Hematopoietic multipotent progenitor cell treated with erythropoietin and hydrocortisone succinate and interleukin-3 and kit ligand, for 6 days (in vitro differentiated cells): Measurements from ENCODE around the gene ARHGAP18.

Experiments used
- DNase-seq: peaks from one replicate; pipeline ENCODE4 v3.0.0-alpha.2; 2015

ARHGAP18 gene

DNA sequence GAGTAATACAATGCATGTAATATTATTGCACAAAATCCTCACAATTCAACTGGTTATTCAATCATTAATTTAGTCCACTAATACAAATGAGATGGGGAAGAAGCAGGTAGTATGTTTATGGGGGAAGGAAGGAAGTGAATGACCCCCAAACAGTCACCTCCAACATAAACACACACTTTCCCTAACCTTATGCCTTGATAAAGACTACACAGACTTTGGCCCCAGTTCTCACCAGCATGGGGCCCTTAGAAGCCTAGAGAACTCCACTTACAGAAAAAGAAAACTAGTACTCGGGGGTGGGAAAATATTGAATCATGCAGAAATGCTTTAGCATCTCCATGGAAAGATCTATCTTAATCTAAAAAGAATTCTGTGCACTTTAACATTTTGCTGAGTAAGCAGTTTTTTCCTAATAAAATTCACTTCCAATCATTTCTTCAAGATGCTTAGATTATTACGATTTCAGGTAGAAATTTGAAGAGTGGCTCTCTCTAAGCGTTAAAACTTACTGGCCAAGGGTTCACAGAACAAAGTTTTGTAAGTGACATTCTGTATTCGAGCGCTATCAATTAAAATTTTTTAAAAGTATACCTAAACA lies 18.8 kb downstream of the ARHGAP18 start:
- no peak for DNase-seq

DNA sequence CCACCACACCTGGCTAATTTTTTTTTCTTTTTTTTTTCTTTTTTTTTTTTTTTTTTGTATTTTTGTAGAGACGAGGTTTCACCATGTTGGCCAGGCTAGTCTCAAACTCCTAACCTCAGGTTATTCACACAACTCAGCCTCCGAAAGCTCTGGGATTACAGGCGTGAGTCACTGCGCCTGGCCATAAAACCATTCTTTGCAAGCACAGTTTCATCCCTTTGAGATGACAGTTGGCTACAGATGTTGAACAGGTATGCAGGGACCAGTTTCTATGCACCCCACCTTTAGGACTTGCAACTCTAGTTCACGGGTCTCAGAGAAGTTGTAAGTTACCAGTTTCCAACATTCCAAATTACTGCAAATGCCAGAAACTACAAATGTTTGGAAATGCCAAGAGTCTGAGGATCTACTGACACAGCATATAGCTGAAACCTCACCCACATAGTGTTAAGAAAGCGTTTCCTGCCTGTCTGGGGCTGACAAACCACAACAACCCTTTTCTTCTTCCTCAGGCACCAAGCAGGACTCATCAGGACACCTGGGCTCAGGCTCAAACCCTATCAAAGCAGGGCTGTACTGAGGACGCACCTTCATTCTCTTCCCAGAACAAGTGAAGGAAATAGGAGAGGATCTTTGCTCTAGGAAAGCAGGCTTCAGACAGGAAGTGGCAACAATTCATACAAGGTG lies 22.9 kb downstream of the ARHGAP18 start:
- DNase-seq = peak; percentile 66

DNA sequence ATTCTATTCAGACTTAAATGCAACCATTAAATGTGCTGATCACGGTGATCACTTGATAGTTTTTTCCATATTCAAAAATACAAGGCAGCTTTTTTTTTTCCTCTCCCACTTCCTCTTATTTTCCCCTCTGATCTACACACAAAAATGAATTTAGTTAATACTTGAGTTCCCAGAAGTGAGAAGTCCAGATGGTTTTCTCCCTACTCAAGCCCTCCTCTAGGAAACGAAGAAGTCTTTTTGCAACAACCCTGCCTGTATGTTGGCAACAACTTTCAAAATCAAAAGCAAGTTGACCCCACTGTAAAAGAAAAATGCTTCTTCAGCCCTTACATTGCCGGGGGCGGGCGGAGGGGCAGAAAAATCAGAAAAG lies 24.3 kb downstream of the ARHGAP18 start:
- DNase-seq = no peak

DNA sequence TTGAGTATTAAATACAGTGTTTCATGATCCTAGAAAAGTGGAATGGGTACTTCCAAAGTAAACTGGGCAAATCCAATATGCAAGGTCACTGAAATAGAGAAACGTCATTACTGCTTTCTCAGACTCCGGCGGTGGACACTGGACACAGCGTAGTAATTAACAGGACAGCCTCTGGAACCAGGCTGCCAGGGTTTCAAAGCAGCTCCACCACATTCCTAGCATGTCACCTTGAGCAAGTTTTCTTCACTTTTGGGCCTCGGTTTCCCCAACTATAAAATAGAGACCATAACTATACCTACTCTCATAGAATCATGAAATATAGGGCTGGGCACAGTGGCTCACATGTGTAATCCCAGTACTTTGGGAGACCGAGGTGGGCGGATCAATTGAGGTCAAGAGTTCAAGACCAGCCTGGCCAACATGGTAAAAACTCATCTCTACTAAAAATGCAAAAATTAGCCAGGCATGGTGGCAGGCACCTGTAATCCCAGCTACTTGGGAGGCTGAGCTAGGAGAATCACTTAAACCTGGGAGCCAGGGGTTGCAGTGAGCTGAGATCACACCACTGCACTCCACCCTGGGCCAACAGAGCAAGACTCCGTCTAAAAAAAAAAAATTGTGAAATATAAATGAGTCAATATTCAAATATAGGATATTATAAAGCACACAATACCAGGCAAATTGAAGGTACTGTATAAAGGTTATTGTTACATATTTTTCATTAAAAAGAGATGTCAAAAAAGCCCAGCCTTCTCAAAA lies 24.9 kb downstream of the ARHGAP18 start:
- DNase-seq = no peak

DNA sequence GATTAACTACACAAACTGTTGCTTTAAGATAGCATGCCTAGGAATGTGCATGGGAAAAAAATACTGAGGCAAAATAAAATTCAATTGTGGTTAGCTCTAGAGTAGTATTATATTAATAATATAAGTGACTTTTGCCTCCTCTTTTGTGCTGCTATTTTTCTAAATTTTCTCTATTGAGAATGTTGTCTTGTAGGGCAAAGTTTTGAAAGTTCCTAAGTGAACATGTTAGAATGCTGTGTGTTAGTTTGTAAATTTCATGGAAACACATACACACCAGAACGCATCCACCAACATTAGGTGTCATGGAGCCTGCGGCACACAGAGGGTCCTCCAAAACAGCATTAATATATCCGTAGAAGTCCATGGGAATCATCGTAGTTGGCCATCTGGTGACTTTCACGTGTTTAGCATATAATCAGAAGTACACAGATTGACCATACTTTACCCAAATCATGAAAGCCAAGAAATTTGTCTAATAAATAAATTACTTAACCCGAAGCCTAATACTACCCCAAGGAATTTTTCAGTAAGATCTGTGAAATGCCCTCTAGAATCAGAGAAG lies 25.6 kb downstream of the ARHGAP18 start:
- DNase-seq = no peak

DNA sequence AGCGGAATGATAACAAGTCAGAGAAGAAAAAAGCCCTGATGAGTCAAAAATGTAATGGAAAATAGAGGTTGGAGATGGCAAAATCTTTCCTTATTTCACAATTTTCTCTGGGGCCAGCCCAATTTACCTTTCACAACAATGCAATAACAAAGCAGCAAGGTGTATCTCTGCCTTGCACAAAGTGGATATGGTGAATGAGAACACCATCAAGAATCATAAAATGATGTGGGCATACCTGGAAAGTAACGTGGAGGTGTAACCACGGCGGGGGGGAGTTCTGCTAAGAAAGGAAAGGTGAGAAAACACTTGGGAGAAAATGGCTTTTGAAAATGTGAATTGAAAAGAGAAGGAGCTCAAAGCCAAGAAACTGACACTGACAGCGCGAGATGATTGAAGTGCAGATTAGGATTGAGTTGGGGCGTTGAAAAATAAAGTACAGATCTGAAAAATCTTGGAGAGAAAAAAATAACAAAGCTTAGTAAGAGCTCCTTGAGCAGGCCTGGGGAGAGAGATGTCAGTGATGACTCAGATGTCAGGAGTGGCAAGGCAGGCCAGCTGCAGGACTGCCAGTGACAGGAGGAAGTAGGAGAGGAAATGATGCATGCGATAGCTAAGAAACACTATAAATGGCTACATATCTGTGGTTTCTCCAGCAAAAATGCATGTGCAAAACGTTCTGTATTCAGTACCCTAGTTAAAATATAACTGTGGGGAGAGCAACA lies 26.2 kb downstream of the ARHGAP18 start:
- DNase-seq = peak; percentile 95

DNA sequence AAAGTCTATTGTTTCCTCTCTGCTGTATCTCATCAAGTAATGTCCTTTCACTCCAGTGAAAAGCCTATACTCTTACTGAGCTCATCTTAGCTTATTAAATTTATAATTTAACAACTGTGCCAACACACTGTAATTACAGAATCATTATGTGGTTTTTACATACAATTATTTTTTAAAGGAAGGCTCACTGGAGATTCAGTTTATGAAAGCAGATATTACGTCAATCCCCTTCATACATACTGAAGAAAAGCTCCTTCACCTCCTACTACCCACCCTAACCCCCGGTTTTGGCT lies 28.1 kb downstream of the ARHGAP18 start:
- no peak for DNase-seq

DNA sequence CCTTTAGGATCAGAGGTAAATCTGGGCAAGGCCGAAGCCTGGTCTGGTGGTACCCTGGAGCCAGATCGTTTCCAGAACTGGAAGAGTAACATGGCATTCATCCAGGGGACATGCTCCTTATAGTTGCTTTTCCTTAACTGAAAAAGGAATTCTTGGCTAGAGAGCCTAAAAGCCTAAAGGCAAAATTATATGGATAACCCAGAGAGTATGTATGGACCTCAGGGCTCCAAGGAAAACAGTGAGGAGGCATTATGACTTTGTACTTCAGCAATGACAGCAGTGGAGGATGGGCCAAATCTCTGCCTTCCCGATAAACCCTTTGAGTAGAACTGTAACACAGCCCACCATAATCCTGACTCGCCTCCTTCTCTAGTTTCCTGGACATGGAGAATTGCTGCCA lies 29.3 kb downstream of the ARHGAP18 start:
- DNase-seq = no peak

DNA sequence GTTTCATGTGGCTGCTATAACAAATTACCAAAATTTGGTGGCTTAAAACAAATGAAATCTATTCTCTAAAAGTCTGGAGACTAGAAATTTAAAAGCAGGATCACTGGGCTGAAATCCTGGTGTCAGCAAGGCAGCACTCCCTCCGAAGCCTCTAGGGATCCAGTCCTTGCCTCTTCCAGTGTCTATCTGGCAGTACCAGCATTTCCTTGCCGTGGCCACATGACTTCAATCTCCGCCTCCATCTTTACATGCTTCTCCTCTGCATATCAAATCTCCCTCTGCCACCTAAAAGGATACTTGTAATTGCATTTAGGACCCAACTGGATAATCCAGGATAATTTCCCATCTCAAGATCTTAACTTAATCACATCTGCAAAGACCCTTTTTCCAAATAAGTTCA lies 30.2 kb downstream of the ARHGAP18 start:
- peak; percentile 63 for DNase-seq

DNA sequence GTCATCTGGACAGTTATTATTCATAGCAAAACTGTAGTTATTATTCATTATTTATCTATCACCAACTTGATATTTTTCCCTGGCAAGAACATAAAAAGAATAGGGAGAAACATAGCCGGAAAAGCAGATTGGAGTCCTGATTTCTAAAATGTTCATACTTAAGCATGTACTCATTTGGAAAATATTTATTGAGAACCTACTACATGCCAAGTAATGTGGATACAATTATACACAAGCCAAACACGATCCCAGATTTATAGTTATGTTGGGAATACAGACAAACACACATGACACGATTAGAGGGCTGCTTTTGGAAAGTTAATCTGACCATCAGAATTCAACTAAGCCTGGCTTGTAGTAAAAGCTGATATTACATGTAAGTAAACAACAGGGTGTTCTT lies 30.7 kb downstream of the ARHGAP18 start:
- DNase-seq = no peak

DNA sequence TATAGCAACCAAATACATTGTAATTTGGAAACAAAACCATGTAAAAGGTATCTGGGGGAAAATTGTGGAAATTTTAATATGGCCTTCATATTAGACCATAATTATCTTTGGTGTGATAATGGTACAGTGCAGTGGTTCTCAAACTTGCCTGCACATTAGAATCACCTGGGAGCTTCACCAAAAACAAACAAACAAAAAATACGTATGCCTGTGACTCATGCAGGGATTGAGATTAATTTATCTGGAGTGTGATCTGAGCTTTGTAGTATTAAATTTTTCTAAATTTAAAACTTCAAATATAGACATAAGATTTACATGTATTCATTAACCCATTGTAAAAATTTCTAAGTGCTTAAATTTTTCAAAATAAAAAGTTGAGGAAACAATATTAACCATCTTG lies 31.5 kb downstream of the ARHGAP18 start:
- DNase-seq = no peak

DNA sequence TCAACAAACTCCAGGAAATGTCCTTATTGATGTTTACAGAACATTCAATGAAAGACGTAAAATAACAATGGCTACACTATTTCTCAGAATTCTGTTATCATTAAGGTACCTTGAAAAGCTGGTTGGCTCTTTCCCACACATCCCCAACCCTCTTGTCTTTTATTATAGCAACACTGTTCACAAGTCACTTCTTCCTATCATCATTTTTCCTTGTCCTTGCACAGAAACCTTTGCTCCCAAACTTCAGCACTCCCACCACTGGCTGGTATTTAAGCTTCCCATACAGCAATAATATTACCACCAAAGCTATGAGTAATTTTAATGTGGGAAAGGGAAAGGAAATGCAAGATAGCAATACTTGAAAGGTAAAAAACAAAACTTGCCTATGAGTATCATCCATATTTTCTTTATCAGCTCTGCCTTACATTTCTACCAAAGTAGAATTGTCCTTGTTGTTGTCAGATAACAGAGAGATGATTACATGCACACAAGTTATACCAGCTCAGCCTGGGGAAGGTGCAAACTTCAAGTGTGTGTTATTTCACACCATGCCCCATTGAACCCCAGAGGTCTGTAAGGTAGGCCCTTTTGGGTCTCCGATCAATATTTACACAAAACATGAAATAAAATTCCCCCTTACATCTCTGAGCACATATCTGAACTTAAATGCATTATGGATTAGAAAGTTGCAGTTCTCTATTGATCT lies 32.2 kb downstream of the ARHGAP18 start:
- peak; percentile 73 for DNase-seq

DNA sequence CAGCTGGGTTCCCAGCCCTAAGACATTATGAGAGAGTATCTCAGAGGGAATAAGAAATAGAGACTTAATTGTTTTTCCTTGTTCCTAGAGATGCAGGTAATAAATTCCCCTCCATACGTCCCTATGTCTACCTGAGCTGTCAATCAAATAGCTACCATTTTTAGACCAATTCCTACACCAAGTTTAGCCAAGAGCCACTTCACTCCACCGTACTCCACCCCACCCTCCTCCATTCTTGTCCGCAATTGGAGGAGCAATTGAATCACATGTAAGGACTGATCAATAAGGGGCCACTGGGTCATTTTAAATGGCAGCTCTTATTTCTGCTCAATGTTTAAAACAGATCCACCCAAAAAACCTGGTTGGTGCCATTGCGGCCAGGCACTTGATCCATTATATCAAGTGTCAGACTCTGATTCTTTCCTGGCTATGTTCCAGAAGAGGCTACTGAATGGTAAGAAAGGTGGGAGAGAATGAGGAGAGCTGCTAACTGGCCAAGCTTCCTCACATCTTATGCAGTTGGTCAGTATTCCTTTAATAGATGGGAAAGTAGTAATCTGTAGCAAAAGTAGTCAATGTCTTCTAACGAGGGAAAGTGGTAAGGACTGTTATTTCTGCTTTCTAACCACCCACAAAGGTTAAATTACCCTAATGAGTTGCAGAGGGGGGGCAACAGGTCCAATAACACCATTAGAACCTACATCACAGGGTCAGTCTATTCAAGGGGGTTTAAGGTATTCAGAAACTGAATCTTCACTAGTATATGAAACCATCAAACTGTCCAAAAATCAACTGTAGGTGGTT lies 34.1 kb downstream of the ARHGAP18 start:
- no peak for DNase-seq

DNA sequence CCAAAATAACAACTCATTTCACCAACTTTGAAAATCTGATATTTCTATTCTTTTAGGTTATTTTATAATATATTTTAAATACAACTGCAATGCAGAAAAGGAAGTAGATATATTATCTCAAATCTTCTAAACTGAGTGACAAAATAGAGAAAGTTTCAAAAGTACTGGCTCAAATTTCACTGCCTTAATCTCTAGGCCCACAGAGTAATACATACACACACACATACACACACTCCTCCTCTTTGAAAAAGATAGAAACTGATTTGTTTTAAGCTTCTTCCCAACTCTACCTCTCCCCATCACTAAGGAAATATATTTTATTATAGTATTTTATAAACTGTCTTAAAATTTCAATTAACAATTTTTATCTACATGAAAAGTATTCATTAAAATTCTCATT lies 36.2 kb downstream of the ARHGAP18 start:
- DNase-seq = no peak

DNA sequence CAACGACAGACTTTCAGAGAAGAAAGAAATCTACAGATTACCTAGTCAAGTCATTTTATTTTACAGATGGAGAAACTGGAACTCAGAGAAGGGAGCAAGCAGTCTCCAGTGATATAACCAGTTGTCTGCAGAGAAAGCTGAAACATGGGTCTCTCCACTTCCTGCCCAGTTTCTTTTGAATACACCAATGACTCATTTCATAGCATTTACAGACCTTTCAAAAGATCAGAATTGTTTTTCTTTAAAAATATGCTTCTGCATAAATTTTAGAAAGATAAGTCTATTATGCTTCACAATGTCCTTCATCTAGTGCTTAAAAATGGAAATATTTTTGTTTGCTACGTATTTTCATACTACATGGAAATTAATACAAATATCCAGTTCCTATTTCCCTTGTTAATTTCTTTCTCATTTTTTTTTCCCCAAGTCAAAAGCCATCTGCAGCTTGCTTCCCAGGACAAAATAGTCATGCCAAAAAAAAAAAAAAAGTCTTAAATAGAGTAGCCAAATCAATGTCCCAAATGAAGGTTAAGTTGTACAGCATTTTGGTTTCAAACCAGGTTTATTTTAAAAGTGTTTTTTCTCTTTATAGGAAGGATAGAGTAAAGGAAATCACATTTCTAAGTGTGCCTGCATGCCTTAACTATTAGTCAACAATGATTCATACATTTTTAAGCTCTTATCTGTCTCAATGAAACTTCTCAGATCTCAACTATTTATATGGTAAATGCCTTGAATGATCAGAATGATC lies 36.9 kb downstream of the ARHGAP18 start:
- DNase-seq = no peak

DNA sequence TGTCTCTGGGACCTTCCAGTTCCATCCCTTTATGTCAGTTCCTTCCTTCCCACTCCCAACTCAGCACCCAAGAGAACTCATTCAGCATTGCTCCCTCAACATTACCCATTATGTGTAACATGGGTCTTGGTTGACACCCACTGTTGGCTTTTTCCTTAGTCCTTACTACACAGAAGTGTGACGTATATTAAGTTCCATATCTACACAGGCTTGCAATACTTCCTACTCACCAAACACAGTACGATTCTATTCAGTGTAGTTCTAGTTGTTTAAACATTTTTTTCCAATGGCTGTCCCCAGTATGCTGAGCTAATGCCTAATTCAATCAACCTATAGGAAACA lies 37.7 kb downstream of the ARHGAP18 start:
- DNase-seq = no peak

DNA sequence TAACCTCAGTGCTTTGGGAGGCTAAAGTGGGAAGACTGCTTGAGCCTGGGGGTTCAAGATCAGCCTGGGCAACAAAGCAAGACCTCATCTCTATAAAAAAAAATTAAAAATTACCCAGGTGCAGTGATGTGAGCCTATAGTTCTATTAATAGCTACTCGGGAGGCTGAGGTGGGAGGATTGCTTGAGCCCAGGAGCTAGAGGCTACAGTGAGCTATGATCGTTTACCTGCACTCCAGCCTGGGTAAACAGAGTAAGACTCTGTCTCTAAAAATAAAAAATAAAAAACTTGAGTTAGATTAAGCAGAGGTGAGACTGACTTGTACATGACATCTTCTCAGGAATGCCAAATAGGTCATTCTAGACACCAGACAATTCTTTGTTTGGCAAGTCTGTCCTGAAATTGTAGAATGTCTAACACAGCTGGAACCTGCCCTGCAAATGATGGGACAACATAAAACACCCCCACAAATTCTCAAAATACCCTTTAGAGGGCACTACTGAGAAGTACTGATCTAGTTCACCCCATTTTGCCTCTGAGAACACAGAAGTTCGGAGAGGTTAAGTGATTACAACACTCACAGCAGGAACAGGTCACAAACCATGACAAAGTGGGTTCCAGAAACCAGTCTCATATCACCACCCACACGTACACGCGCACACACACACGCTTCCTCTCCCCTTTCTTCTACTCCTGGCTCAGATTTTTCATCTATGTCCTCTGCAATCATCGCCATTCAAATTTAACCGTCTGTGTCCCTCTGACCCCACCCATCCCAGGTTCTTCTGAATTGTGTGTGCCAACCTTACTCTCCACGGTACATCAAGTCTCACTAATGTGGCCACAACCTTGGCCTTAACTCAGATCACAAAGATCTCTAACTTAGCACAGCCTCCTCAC lies 38.3 kb downstream of the ARHGAP18 start:
- peak; percentile 86 for DNase-seq

DNA sequence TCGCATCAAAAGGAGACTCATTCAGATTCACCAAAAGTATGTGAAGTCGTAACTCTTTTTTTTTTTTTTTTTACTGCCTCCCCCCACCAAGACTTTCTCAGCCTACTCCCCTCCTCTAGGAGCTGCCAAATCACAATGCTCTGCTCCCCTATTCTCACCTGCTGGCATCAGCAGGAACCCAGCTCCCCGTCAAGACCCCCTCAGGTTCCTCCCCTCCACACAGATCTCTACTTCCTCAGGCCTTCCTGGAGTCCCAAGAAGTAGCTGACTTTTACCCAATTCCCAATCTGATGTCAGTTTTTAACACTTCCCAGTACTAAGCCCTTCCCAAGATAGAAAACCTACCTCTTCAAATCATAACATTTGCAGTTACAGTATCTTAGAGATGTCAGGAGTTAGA lies 39.3 kb downstream of the ARHGAP18 start:
- DNase-seq = no peak

DNA sequence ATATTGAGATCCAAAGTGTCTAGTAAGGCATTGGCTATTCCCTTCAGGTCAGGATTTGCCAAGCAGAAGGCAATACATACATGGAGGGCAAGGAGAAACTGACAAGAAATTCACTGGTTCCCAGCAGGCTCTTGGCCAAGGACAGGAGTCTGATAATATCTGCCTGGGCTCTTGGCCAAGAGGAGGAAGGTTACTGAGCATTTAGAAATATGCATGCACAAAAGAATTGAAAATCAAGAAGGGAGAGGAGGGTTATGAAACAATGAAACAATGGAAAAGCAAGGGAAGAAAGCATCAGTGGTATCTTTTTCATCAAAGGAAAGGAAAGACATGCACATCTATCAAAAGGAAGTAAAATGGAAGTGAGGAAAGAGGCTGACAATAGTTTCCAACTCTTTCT lies 42.4 kb downstream of the ARHGAP18 start:
- peak; percentile 80 for DNase-seq

DNA sequence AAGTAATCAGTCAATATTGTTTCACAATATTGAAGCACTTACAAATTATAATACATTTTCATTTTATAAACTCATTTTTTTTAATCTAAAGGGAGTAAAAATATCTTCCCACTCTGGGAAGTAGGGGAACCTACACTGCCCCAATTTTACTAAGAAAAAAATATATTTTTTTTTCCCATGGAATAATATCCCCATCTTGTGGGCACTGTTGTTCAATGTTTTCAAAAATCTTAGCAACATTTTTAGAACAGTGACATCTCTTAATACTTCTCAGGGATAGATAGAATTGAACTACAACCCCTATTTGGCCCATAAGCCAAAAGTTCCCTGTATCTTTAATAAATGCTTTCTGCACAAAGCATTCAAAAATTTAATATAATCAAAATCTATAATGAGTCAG lies 42.9 kb downstream of the ARHGAP18 start:
- DNase-seq = no peak
